8988T (cell line): ENCODE results near the gene CISH.

Experiments
- DNase-seq: peaks from one replicate; pipeline ENCODE4 v3.0.0; 2011

CISH gene

DNA sequence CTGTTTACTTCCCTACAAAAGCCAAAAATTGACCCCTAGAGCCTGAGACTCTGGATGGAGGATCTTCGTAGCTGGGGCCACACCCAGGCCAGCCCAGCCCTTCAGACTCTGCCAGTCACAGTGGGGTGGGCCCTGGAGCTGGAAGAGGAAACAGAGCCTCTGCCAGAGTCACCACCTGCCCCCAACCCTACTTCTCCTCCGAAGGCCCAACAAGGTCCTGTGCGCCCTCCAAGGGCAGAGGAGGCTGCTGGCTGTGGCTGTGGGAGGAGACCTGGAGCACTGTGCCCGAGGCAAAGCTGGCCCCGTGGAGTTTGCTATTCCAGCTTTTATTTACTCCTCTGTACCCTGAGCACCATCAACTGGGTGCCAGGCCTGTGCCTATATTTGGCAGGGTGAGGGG is 19.0 kb downstream of the CISH start:
- no peak for DNase-seq

DNA sequence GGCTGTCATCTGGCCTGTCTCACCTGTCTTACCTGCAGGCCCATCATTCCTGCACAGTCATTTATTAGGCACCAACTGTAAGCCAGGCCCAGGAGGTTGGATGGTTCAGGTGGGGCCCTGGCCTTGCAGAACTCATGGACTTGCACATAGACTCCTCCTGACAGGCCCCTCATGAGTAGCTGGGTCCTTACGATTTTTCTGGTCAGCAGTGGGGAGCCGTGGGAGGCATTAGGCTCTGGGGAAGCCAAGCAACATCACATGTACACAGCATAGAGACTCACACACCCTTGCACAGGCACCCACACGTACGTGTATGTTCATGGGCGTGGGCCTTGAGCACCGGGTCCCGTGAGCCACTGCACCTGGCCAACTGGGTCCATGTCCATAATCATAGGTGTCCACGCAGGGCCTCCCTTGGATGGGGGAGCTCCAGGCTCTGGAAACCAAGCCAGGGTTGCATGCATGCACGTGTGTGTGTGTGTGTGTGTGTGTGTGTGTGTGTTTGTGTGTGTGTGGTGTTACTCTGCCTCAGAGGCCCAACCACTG is 20.3 kb downstream of the CISH start:
- no peak for DNase-seq

DNA sequence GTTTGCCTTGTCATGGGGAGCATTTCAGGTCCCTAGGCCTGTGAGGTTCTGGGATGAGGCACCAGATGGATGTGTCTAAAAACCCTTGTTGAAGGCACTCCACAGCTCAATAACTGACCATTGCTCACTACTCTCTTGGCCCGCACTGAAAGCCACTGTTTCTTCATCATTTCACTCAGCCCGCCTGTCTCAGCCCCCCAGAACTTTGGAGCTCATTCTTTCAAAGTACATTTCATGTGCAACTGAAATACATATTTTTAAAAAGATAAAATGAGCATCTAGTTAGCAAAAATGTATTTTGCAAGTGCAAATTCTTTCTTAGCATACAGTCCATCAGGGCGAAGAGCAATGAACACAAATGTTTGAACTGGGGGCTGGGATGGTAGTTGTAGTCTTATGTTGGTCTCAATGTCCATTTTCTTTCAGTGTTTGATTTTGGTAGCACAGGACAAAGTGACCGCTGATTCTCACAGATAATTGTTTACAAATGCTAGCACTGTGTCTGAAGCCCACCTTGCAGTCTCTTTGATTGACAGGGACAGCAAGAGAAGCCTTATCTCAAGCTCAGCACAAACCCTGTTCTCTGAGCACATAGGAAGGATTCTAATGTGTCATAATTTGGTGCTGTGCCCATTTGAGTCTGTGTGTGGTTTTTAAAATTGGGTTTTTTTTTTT is 22.7 kb downstream of the CISH start:
- no peak for DNase-seq

DNA sequence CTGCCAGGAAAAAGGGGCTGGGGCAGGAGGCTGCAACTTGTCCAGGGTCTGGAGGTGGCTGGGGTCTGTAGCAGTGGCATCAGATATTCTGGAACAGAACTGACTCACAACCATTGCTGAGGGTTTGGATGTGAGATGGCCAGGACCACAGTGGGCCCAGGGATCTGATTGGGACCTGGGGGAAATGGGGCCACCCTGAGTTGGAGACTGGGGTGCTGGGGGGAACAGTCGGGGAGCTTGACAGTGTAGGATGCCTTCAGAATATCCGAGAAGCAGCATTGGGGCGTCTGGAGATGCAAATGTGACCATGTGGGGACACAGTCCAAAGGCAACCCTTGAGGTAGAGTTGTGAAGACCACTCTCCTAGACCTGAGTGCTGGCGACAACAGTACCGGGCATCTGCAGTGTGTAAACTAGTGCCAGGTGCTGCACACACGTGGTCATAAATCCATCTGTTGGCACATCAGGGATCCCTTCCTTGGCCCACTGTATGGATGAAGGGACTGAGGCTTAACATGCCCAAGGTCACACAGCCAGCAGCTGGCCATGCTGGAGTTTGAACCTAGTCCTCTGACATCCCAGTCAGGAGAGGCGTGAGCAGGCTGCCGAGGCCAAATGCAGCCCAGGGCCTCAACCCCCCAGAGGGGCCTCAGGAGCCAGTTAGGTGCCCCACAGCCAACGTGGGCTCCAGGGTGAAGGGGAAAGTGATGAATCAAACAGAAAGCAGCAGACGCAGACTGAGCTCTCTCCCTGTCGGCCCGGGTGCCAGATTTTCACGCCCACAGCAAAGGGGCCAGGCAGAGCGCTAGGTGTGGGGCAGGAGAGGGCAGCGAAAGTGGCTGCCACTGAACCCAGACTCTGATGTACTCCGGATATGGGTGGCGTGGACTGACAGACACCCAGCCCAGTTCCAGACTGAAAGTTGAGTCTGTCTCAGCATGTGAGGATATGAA is 23.5 kb downstream of the CISH start:
- DNase-seq: no peak

DNA sequence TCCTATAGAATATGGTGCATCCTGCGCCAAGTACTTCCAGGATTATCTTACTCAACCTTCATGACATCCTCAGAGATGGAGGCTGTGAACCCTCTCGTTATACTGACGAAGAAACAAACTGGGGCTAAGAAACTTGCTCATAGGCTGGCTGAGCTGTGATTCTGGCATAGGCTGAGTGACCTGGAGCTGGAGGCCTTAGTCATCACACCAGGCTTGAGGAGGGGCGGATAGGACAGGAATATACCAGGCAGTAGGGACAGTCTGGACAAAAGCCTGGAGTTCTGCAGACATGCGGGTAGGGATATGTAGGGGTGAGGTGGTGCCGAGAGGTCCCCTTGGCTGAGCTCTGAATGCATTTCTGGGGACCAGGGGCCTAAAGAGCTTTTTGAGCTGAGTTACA is 24.2 kb downstream of the CISH start:
- no peak for DNase-seq

DNA sequence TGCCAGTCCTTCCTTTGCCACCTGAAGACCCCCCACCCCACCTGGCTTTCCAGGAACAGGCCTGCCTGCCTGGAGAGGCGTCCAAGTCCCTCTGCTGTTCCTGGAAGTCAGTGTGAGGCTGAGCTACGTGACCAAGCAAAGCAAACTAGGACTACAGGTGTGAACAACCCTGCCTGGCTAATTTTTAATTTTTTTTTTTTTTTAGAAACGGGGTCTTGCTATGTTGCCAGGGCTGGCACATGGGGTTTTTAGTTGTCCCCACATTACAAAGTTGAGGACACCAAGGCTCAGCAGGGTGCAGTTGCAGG is 24.9 kb downstream of the CISH start:
- no peak for DNase-seq

DNA sequence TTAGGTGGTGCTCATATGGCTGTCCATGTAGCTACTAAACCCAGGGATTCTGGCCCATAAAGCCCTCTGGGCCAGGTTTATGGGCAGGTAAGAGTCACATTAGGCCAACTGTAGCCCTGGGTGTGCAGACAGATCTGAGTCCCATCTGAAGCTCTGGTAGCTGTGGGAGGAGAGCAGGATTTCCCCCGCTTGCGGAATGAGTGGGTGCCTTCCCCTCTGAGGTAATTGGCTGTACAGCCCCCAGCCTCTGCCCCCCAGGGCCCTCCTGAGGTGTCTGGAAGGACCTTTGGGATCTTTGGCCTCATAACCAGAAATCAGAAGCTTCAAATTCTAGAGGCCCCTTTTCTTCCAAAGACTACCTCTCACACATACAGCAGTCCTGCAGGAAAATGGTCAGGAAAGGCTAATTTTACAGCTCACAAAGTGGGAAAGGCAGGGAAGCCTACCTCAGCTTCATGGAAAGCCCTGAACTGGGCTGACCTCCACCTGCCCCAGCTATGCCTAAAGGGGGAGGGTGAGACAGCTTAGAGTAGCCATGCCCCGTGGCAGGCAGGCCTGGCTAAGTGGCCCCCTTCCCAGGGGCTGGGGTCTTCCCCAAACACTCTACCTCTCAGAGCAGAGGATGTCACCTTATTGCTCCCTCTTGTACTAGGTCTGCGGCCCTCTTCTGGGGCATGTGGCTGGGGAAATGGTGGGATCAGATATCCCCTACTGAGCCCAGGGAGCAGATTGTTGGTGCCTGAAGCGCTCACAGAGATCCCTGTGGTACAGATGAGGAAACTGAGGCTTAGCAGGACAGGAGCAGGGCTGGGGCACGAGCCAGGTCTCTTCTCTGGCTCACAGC is 25.4 kb downstream of the CISH start:
- DNase-seq: no peak

DNA sequence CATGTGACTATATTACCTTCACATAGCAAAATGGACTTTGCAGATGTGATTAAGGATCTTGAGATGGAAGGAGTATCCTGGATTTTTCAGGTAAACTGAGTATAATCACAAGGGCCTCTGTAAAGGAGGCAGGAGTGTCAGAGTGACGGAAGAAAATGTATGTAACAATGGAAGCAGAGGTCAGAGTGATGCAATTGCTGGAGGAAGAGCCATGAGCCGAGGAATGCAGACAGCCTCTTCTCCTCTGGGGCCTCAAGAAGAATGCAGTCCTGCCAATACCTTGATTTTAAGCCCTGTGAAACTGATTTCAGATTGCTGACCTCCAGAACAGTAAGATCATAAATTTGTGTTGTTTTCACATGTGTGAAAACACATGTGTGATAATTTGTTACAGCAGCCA is 27.2 kb downstream of the CISH start:
- DNase-seq: no peak

DNA sequence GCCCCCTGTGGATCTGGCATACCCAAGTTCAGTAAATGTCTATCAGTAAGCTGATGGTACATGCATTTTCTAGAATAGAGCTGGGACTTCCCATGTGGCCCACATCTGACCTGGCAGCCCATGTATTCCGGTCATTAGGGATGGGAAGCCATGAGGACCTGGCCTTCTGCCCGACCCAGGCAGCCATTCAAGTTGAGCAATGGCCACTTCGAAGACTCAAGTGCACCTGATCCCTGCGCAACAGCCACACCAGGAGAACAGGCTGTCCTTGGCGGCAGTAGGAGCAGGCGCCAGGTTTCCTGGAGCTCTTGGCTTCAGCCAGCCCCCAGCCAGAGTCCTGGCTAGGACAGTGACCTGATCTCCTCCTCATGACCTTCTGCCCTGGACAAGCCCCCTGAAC is 27.7 kb downstream of the CISH start:
- no peak for DNase-seq

DNA sequence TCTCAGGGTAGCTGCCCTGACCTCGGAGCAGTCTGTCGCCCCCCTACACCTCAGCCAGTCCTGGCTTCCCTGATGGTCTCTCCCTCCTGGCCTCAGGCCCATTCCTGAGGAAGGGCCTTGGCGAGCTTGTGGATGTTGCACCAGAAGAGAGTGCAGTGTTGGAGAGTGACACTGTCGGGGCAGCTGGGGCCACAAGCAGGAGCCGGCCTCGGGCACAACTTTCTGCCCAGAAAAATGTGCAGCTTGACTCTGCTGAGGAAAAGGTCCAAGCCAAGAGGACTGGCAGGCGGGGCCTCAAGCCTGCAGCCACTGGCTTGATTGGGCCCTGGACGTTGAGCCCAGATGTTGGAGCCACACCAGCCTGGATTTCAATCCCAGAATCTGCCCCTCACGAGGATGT is 29.5 kb downstream of the CISH start:
- no peak for DNase-seq

DNA sequence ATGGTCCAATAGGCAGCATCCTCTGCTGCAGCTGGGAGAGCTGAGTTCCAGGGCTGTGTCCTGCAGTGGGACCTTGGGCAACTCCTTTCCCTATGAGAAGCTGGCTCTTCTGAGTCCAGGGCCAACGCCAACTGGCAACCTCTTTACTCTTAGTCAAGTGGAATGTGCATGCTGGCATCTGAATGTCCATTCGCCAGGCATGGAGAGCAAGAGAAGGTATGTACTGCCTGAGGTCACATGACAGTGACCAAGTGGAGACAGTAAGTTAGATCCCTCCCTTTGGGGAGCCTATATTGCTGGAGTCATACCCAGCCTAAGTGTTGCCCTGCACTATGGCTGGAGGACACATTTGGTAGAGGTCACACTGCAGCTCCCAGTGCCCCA is 30.1 kb downstream of the CISH start:
- no peak for DNase-seq

DNA sequence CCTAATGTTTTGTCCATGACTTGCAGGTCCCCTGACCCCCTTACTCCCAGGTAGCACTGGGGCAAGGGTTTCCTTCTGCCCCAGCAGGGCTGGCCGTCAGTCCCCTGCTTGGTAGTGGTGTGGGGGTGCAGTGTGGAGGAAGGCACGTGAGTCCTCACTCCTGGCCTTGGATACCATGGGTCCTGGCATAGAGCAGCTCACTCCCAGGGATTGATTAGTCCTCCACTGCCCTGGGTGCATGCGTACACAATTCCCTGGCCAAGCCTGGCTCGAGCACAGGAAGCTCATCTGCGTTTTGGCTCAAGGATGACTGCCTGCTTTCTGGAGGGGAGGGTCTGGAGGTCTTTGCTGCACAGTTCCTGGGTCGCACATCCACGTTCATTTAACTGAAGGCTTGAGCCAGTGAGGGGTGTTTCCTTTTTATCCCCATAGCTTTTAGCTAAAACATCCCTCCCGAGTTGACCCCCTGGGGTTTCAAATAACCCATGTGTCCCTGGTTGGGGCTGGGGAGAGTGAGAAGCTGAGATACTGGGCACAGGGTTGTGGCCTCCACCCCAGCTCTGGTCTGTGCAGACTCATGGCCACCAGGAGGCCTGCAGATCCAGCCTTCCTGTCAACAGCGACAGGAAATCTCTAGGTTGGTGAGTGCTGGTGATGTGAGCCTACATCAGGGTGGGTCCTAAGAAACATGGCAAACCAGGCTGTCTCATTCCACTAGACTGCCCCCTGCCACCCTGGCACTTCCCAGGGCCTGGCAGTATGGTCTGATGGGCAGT is 30.7 kb downstream of the CISH start:
- DNase-seq: no peak

DNA sequence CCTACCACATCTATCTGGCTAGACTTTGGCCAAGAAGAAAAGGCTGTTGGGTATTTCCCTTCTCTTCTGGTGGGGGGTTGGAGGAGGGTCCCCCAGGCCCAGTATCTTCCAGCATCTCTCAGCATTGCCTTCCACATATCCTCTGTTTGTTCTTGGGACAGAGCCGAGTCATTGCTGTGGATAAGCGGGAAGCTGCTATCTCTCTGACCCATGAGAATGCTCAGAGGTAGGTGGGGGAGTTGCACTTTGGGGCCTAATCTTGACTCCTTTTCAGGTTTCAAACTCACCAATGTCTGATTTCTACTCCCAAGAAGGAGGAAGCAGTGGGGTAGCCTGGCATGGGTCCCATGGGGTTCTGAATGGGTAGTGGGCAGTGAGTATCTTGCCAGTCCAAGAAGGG is 34.2 kb downstream of the CISH start:
- DNase-seq: no peak

DNA sequence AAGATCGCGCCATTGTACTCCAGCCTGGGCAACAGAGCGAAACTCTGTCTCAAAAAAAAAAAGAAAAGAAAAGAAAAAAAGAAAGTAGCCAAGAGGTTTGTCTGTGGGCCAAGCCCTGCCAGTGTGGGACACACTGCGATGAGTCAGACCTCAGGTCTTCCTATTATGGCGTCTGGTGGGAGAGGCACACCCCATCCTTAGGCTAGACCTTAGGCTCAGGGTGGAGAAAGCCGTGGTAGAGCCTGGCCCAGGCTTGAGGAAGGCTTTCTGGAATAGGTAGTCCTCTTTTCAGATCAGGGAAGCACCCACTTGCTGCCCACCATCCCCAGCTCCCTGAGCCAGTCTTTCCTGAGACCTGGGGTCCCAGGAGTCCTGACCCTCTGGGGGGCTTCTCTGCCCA is 36.2 kb downstream of the CISH start:
- DNase-seq: no peak

DNA sequence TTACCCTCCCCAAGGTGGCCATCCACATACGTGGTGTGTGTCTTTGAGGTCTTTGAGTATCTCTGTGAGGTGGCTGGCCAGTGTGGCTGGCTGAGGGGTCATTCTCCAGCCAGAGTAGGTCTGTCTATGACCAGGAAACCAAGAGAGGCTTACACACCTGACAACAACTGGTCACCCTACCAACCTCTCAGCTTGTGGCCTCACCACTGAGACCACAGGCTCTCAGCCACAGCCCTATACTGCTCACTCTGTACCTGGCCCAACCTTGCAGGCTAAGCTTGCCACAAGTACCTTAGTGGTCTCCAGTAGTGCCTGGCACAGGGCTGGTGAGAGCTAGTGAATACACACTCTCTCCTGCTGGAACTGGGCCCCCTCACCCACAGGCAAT is 37.1 kb downstream of the CISH start:
- DNase-seq: no peak

DNA sequence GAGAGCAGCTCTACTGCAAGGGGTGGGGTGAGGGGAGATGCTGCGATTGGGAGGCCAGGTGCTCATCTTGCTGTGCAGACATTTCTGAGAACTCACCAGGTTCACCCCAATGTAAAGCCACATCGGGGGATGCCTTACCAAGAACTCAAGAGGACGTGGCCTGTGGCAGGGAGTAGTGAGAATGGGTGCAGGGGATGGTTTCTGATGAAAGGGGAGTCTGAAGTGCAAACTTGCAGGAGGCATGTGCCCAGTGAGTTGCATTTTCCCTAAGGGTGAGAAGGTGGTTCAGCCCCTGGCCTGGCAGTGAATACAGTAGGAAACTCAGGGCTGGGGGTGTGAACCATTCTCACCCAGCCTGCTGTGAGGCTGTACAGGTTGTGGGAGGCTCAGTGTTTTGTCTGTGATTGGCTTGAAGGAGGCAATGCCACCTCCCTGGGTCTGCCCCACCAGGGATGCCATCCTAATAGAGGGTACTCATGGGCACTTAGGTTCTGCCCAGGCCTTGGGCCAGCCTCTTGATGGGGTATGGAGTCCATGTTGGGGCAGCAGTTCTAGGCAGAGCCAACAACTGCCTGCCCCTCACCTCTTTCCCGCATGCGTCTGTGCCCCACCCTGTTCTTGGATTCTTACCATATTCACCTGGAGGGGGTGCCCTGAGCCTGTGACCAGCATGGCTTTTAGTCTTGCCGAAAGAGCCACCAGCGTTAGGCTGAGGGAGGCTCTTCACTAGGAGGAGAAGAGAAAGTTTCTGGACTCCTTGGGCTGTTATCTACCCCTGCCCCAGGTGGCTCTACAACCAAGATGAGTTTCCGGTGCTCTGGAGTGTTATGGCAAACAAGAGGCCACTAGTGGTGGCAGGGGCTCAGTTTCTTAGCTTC is 37.8 kb downstream of the CISH start:
- no peak for DNase-seq

DNA sequence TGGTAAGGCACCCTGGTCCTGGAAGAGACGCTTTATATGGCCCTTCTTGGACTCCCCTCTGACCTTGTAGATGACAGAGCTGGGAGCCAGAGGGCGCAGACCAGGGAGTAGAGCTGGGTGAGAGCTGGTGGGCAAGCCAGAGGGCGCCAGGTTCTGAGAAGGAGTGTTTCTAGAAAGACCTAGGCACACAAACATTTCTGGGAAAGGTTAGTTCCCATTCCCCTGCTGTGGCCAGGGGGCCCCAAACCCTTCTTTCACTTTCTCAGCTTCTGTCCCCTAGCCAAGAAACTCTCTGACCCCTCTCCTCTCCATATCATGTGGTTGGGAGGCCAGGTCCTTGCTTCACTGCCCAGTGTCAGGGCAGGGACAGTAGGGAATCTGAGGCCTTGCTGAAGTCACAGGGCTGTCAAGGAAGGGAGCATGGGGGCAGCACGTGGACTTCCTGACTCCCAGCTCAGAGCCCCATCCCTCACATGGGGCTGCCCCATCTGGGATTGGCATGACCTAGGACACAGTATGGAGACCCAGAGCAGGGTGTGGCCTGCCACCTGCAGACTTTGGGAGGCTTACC is 38.7 kb downstream of the CISH start:
- DNase-seq: no peak

DNA sequence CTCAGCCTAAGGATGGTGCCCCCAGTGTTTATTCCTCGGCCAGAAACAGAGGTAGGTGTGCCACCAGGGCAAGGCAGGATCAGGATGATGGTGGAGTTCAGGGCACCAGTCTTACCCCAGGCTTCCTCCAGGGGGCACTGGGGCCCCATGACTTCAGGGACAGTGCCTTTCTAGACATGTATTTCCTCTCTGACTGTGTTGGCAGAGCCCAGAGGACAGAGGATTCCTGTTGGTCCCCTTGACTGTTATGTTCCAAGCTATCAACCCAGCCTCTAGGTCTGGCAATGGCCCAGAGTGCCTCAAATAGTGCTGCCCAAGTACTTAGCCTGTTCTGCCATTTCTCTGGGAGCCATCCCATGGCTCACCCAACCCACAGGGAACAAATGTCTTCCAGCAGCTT is 39.4 kb downstream of the CISH start:
- DNase-seq: peak; percentile 95

DNA sequence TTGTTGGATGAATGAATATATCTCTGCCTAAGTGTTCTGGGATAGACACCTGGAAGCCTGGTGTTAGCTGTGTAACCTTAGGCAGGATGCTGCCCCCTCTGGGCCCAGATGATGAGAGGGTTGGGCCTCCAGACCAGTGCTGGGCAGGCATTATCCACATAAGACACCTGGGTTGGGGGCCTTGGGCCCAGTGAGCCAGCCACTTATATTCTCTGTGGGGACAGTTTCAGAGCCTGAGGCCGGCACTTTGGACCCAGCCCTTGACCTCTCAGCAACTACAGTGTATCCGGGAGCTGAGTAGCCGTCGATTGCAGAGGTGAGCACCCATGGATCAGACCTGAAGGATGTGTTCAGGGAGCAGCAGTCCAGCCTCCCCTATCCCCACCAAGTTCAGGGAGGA is 40.1 kb downstream of the CISH start:
- DNase-seq: no peak

DNA sequence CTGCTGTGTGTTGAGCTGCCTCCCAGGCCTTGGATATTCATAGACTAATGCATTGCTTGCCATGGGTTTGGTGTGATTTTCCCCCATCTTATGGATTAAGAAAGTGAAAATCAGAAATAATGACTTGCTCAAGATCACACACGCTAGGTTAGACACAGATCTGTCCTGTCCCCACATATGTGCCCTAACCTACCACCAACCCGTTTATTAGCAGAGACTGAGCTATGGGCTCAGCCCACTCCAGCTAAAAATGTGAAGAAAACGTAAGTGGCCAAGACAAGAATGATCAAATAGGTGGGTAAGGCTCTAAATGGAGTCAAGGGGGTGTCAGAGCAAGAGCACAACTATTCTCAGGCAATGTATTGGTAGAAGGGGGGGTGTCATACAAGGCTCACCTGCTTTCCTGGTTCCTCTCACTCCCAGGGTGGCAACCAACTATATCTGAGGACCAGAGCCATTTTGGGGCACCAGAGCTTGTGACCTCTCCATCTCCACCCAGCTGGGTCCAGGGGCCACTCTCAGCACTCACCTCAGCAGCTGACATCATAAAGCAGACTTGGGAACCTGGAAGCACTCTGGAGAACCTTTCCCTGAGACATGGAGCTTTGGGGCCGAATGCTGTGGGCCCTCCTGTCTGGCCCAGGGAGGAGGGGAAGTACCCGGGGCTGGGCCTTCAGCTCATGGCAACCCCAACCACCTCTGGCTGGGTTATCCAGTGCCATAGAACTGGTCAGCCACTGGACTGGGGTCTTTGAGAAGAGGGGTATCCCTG is 40.9 kb downstream of the CISH start:
- no peak for DNase-seq
